ENCODE results near the gene PCDHA1.

The PCDHA1 gene

GRCh38 chr5:140877262-140877581 lies 91.3 kb downstream of the PCDHA1 start:
- Histone ChIP-seq H3K27ac (no peak overlapping the region), H3K79me2 (ENCODE audit: insufficient read depth, low read depth) (no peaks in the 10 kb centered on the region), H3K4me1 (ENCODE audit: low read depth, poor library complexity, severe bottlenecking) (no peaks in the 10 kb centered on the region), H3K4me3 (IDR thresholded peaks at IDR 0.05; ENCODE audit: insufficient read depth, low read depth, low read length) (no peak overlapping the region), H4K20me1 (ENCODE audit: insufficient read depth) (no peaks in the 10 kb centered on the region), H3K27me3 (ENCODE audit: insufficient read depth, low read depth) (no peaks in the 10 kb centered on the region), H3K36me3 (ENCODE audit: insufficient read depth) (no peaks in the 10 kb centered on the region), H2AFZ (ENCODE audit: low read depth) (no peak overlapping the region), H3K4me2 (no peak overlapping the region), H3K9ac (no peak overlapping the region)
- TF ChIP-seq, protein P1, sequence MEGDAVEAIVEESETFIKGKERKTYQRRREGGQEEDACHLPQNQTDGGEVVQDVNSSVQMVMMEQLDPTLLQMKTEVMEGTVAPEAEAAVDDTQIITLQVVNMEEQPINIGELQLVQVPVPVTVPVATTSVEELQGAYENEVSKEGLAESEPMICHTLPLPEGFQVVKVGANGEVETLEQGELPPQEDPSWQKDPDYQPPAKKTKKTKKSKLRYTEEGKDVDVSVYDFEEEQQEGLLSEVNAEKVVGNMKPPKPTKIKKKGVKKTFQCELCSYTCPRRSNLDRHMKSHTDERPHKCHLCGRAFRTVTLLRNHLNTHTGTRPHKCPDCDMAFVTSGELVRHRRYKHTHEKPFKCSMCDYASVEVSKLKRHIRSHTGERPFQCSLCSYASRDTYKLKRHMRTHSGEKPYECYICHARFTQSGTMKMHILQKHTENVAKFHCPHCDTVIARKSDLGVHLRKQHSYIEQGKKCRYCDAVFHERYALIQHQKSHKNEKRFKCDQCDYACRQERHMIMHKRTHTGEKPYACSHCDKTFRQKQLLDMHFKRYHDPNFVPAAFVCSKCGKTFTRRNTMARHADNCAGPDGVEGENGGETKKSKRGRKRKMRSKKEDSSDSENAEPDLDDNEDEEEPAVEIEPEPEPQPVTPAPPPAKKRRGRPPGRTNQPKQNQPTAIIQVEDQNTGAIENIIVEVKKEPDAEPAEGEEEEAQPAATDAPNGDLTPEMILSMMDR (conservative IDR thresholded peaks at IDR 0.05; ENCODE audit: low read depth, low read length) = no peak

GRCh38 chr5:140881889-140882590 lies 96.1 kb downstream of the PCDHA1 start, which contains the start of gene PCDHA13:
TSS of gene PCDHA13 (plus strand) at chr5:140882124. CDS start at chr5:140882269, 145 bp downstream.
- Histone ChIP-seq H3K4me3 (IDR thresholded peaks at IDR 0.05; ENCODE audit: insufficient read depth, low read depth, low read length) (no peak within 1 kb of the TSS), H3K4me1 (ENCODE audit: low read depth, poor library complexity, severe bottlenecking) (no peaks in the 10 kb centered on the region), H3K27ac (no peak within 1 kb of the TSS), H3K27me3 (ENCODE audit: insufficient read depth, low read depth) (no peaks in the 10 kb centered on the region), H3K36me3 (ENCODE audit: insufficient read depth) (no peaks in the 10 kb centered on the region), H3K9ac (no peak within 1 kb of the TSS), H3K4me2 (no peak within 1 kb of the TSS), H4K20me1 (ENCODE audit: insufficient read depth) (no peaks in the 10 kb centered on the region), H2AFZ (ENCODE audit: low read depth) (no peak within 1 kb of the TSS), H3K79me2 (ENCODE audit: insufficient read depth, low read depth) (no peaks in the 10 kb centered on the region)
- TF ChIP-seq, protein P1 (conservative IDR thresholded peaks at IDR 0.05; ENCODE audit: low read depth, low read length) = no peak

GRCh38 chr5:140882591-140882899 lies 96.6 kb downstream of the PCDHA1 start:
- Histone ChIP-seq H3K4me3 (IDR thresholded peaks at IDR 0.05; ENCODE audit: insufficient read depth, low read depth, low read length) (no peak overlapping the region), H3K36me3 (ENCODE audit: insufficient read depth) (no peaks in the 10 kb centered on the region), H3K27ac (no peak overlapping the region)

GRCh38 chr5:140883373-140883772 lies 97.4 kb downstream of the PCDHA1 start:
- no peak overlapping the region for H3K27ac ChIP-seq
- no peak overlapping the region for H3K4me3 ChIP-seq (IDR thresholded peaks at IDR 0.05; ENCODE audit: insufficient read depth, low read depth, low read length)
- TF ChIP-seq, protein P1 (conservative IDR thresholded peaks at IDR 0.05; ENCODE audit: low read depth, low read length) = no peak
- H3K27me3 ChIP-seq (ENCODE audit: insufficient read depth, low read depth) = no peaks in the 10 kb centered on the region
- no peaks in the 10 kb centered on the region for H3K4me1 ChIP-seq (ENCODE audit: low read depth, poor library complexity, severe bottlenecking)
- H3K9ac ChIP-seq = no peak overlapping the region
- no peaks in the 10 kb centered on the region for H4K20me1 ChIP-seq (ENCODE audit: insufficient read depth)
- H3K4me2 ChIP-seq = no peak overlapping the region
- no peak overlapping the region for H2AFZ ChIP-seq (ENCODE audit: low read depth)
- no peaks in the 10 kb centered on the region for H3K36me3 ChIP-seq (ENCODE audit: insufficient read depth)
- no peaks in the 10 kb centered on the region for H3K79me2 ChIP-seq (ENCODE audit: insufficient read depth, low read depth)

More at GRCh38 chr5:140882591-140882899, 96.6 kb downstream of the PCDHA1 start:
- Histone ChIP-seq H4K20me1 (ENCODE audit: insufficient read depth) (no peaks in the 10 kb centered on the region), H3K9ac (no peak overlapping the region), H3K79me2 (ENCODE audit: insufficient read depth, low read depth) (no peaks in the 10 kb centered on the region), H3K4me2 (no peak overlapping the region), H3K27me3 (ENCODE audit: insufficient read depth, low read depth) (no peaks in the 10 kb centered on the region), H2AFZ (ENCODE audit: low read depth) (no peak overlapping the region), H3K4me1 (ENCODE audit: low read depth, poor library complexity, severe bottlenecking) (no peaks in the 10 kb centered on the region)
- TF ChIP-seq, protein P1 (conservative IDR thresholded peaks at IDR 0.05; ENCODE audit: low read depth, low read length) = no peak

Measured in KMS-11 (cell line).